ENCODE measurements around the gene PDZRN4. TPM values are rescaled to one million over a fixed set of nuclear protein-coding genes. Genes with fewer than 3 reads are reported as not detected.
"Not testable (repeated sequence)": the region's sequence is repeated elsewhere in the genome, so short reads cannot be mapped to it uniquely, and the experiment has no call there.

Gene PDZRN4
- total and polyA plus RNA-seq, 11 donors, result 0.07 to 1.4 (median 0.12) TPM; not detected in 6

DNA sequence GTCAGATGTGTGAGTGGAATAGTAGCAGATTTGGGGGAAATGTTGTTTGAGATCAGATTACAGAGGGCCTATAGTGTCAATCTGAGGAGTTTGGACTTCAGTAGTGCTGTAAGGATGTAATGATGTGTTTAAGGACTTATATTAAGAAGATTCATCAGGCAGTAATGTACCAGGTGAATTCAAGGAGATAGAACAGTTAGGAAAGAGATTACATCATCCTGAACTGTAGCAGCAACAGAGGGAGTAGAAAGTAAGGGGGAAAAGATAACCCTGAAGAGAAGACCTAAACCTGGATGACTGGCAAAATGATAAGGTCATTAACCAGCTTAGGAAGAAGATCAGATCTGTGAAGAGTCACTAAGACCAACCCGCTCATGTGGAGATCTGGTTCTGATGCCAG lies 349.4 kb downstream of the PDZRN4 start:
- Histone ChIP-seq H3K4me1 (no peaks in the 10 kb centered on the region), H3K4me3 (no peak overlapping the region), H3K27ac (no peak overlapping the region), H3K9me3 (no peaks in the 10 kb centered on the region), H3K27me3 (no peaks in the 10 kb centered on the region), H3K36me3 (no peaks in the 10 kb centered on the region)
- WGBS, 4 donors, result 86 to 100% (median 93%) methylated on average over 1 of the region's 1 CpG
- DNase-seq (no peak), ATAC-seq (no peak)
- TF ChIP-seq, protein P1, sequence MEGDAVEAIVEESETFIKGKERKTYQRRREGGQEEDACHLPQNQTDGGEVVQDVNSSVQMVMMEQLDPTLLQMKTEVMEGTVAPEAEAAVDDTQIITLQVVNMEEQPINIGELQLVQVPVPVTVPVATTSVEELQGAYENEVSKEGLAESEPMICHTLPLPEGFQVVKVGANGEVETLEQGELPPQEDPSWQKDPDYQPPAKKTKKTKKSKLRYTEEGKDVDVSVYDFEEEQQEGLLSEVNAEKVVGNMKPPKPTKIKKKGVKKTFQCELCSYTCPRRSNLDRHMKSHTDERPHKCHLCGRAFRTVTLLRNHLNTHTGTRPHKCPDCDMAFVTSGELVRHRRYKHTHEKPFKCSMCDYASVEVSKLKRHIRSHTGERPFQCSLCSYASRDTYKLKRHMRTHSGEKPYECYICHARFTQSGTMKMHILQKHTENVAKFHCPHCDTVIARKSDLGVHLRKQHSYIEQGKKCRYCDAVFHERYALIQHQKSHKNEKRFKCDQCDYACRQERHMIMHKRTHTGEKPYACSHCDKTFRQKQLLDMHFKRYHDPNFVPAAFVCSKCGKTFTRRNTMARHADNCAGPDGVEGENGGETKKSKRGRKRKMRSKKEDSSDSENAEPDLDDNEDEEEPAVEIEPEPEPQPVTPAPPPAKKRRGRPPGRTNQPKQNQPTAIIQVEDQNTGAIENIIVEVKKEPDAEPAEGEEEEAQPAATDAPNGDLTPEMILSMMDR (IDR thresholded peaks at IDR 0.05), result no peak
- no peak for TF ChIP-seq POLR2A (IDR thresholded peaks at IDR 0.05)
- intact Hi-C loops (cut with DNase I), result no loop called here

DNA sequence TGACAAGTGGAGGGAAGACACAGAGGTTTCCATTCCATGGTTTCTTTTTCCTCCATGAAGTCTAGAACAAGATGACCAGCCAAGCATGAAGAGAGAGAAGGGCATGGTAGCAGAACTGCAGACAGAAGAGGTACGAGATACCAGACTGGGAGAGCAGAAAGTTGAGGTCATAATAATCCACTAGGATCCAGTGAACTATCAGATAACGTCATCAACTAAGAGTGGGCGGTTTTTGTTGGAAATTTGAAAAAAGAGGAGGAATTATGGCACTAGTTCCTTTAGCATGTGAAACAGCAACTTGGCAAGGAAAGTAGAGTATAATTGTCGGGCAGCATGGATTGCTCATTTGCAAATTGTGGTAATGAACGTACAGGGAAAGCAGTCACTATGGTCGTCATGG lies 357.6 kb downstream of the PDZRN4 start:
- Histone ChIP-seq H3K4me3 (no peak overlapping the region), H3K27me3 (no peaks in the 10 kb centered on the region), H3K4me1 (no peaks in the 10 kb centered on the region), H3K27ac (no peak overlapping the region), H3K36me3 (no peaks in the 10 kb centered on the region), H3K9me3 (no peaks in the 10 kb centered on the region)
- no peak for TF ChIP-seq POLR2A (IDR thresholded peaks at IDR 0.05)
- TF ChIP-seq, protein P1 (IDR thresholded peaks at IDR 0.05), result no peak
- ATAC-seq (no peak), DNase-seq (no peak)
- intact Hi-C loops (cut with DNase I), result no loop called here
- WGBS, 4 donors, result 77 to 86% (median 81%) methylated on average over 6 of the region's 6 CpGs

DNA sequence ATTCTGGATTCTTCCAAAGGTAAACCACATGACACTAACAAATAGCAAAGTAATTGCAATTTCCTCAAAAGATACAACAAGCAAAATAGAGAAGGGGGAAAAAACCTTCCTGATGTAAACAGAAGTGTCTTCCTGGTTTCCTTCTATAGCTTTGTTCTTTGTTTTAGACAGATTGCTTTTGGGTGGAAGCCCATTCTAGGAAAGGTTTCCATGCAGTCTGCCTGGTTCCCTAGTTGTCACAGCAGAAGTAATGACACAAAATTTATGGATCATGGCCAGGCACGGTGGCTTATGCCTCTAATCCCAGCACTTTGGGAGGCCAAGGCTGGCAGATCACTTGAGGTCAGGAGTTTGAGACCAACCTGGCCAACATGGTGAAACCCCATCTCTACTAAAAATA lies 359.0 kb downstream of the PDZRN4 start:
- H3K9me3 ChIP-seq; intact Hi-C loops (cut with DNase I); H3K27me3 ChIP-seq; H3K4me3 ChIP-seq; H3K27ac ChIP-seq; ATAC-seq; H3K36me3 ChIP-seq; DNase-seq; H3K4me1 ChIP-seq: not testable (repeated sequence)
- WGBS, 4 donors, result 0 to 72% (median 66%) methylated on average over 1 of the region's 1 CpG

DNA sequence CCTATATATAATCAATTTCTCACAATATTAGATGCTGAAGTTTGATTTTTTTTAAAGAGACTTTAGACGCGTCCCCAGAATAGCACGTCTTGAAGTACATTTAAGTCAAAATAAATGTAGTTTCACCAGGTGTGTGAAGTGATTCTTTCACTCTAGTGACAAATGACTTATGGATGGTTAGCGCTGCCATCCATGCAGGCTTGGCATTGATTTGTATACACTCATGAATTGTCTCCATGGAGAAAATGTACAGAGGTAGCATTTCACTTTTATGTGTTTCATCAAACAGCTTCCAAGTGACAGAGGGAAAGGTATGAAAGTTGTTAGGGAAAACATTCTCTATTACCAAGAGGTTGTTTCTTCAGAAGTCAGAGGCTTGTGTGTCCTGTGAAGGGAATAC lies 360.8 kb downstream of the PDZRN4 start:
- no peaks in the 10 kb centered on the region for H3K36me3 ChIP-seq
- DNase-seq (no peak), ATAC-seq (no peak)
- H3K27ac ChIP-seq, result no peak overlapping the region
- no peaks in the 10 kb centered on the region for H3K4me1 ChIP-seq
- intact Hi-C loops (cut with DNase I), result no loop called here
- TF ChIP-seq POLR2A (IDR thresholded peaks at IDR 0.05), result no peak
- TF ChIP-seq, protein P1 (IDR thresholded peaks at IDR 0.05), result no peak
- no peaks in the 10 kb centered on the region for H3K9me3 ChIP-seq
- WGBS, 4 donors, result 95 to 99% (median 97%) methylated on average over 4 of the region's 4 CpGs
- H3K27me3 ChIP-seq, result no peaks in the 10 kb centered on the region
- no peak overlapping the region for H3K4me3 ChIP-seq

DNA sequence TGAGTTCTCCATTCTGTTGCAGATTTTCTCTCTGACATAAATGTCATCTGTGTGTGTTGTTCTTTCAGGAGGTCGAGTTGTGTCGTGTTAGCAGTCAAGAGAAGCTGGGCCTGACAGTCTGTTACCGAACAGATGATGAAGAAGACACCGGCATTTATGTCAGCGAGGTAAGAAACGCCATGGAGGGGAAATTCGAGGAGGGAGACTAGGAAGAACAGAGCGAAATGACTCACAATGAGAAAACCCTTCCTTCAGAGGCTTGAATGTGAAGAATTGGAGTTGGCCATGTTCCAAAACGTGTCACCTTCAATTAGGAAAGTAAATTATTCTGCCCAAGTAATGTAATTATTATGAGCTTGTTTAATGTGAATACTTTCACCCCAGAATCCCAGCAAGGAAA lies 364.5 kb downstream of the PDZRN4 start:
- ATAC-seq (no peak), DNase-seq (no peak)
- no peaks in the 10 kb centered on the region for H3K36me3 ChIP-seq
- no peaks in the 10 kb centered on the region for H3K27me3 ChIP-seq
- intact Hi-C loops (cut with DNase I), result no loop called here
- TF ChIP-seq, protein P1 (IDR thresholded peaks at IDR 0.05), result no peak
- TF ChIP-seq POLR2A (IDR thresholded peaks at IDR 0.05), result no peak
- no peak overlapping the region for H3K27ac ChIP-seq
- H3K4me1 ChIP-seq, result no peaks in the 10 kb centered on the region
- H3K4me3 ChIP-seq, result no peak overlapping the region
- 73 to 81% (median 74%) methylated on average over 9 of the region's 9 CpGs for WGBS, 4 donors
- no peaks in the 10 kb centered on the region for H3K9me3 ChIP-seq
